B cell (primary cell): ENCODE data around the gene DIPK1A. TPM values are rescaled to one million over a fixed set of nuclear protein-coding genes. Genes with fewer than 3 reads are reported as not detected.

ENCODE experiments used
- ATAC-seq: fragments of 200-7000 bp; cut with Tn5 transposase; one replicate; pipeline ENCODE4 v1.10.0; 2021; ENCODE audit warnings: low read depth, mild to moderate bottlenecking, moderate number of reproducible peaks, moderate library complexity
- CTCF ChIA-PET: fragments of 350-600 bp; sonication (Branson Sonifier 250); formaldehyde crosslinking; loops from one replicate; lab custom pipeline; 2021; ENCODE audit warnings: antibody characterized with exemption, inconsistent platforms; lab: Charles Lee
- POLR2A ChIA-PET: fragments of 350-600 bp; sonication (Branson Sonifier 250); formaldehyde crosslinking; loops from one replicate; lab custom pipeline; 2021; ENCODE audit warnings: antibody characterized with exemption; lab: Charles Lee
- DNase-seq: peaks from one replicate; pipeline ENCODE4 v3.0.0; 2013
- H2AFZ ChIP-seq: 2 replicates; pipeline ENCODE4 v1.6.1; 2012; ENCODE audit warnings: mild to moderate bottlenecking, low read depth, low read length; ENCODE audit not compliant: insufficient read depth, poor library complexity, severe bottlenecking
- H3K27ac ChIP-seq, 2 donors: 1 replicate in 1 of 2; 2 replicates in 1 of 2; pipeline ENCODE4 v1.5.1; 2012 to 2013; ENCODE audit warnings: low read length in 2 of 2, mild to moderate bottlenecking in 2 of 2, moderate library complexity in 1 of 2
- H3K27me3 ChIP-seq, 4 experiments: fragments of 200-600 bp in 1 of 4; sonication (generic) in 1 of 4; replicated peaks in 1 of 4; 1 replicate in 2 of 4; 2 replicates in 2 of 4; pipeline versions ENCODE4 v1.6.1 to v1.7.0; 2013 to 2016; ENCODE audit warnings: low read length in 3 of 4, mild to moderate bottlenecking in 2 of 4, mixed read lengths in 1 of 4, moderate library complexity in 1 of 4; ENCODE audit not compliant: insufficient read depth in 4 of 4, control insufficient read depth in 3 of 4; ENCODE audit errors: control extremely low read depth in 1 of 4
- H3K36me3 ChIP-seq, 2 experiments: replicated peaks in 1 of 2; 1 replicate in 1 of 2; 2 replicates in 1 of 2; pipeline versions ENCODE4 v1.6.1 to v1.7.1; 2013; ENCODE audit warnings: low read length in 1 of 2; ENCODE audit not compliant: insufficient read depth in 2 of 2, control insufficient read depth in 1 of 2; ENCODE audit errors: control extremely low read depth in 1 of 2, extremely low read depth in 1 of 2
- H3K4me1 ChIP-seq, 2 donors: fragments of 200-600 bp in 1 of 2; sonication (generic) in 1 of 2; 1 replicate in 1 of 2; 2 replicates in 1 of 2; pipeline versions ENCODE4 v1.5.1 to v1.6.1; 2013 to 2017; ENCODE audit warnings: low read length in 2 of 2; ENCODE audit not compliant: control insufficient read depth in 2 of 2, insufficient read depth in 2 of 2
- H3K4me2 ChIP-seq: replicated peaks from 2 replicates; pipeline ENCODE3; 2012; ENCODE audit warnings: mild to moderate bottlenecking, low read depth, low read length; ENCODE audit not compliant: poor library complexity, severe bottlenecking
- H3K4me3 ChIP-seq, 5 experiments: fragments of 200-600 bp in 1 of 5; sonication (generic) in 1 of 5; 1 replicate in 3 of 5; 2 replicates in 2 of 5; pipeline versions ENCODE4 v1.5.1 to v1.7.0; 2011 to 2016; ENCODE audit warnings: low read length in 4 of 5, mild to moderate bottlenecking in 4 of 5, low read depth in 2 of 5, control low read depth in 1 of 5, moderate library complexity in 1 of 5; ENCODE audit not compliant: insufficient read depth in 1 of 5; ENCODE audit errors: control extremely low read depth in 1 of 5, extremely low read depth in 1 of 5
- H3K79me2 ChIP-seq: fragments of 200-600 bp; sonication (generic); one replicate; pipeline ENCODE4 v1.6.0; 2016; ENCODE audit warnings: low read length; ENCODE audit not compliant: control insufficient read depth, insufficient read depth
- H3K9ac ChIP-seq: fragments of 200-600 bp; sonication (generic); 2 replicates; pipeline ENCODE4 v1.6.1; 2017; ENCODE audit warnings: mild to moderate bottlenecking, low read length, moderate library complexity
- H3K9me3 ChIP-seq, 3 donors: one replicate each; pipeline versions ENCODE4 v1.6.1 to v1.7.1; 2013; ENCODE audit warnings: low read length in 2 of 3; ENCODE audit not compliant: control insufficient read depth in 2 of 3, insufficient read depth in 1 of 3; ENCODE audit errors: control extremely low read depth in 1 of 3
- H4K20me1 ChIP-seq: 2 replicates; pipeline ENCODE4 v1.6.0; 2012; ENCODE audit warnings: mild to moderate bottlenecking, low read length; ENCODE audit not compliant: insufficient read depth, control insufficient read depth, poor library complexity, severe bottlenecking
- H3K27ac Mint-ChIP-seq: one replicate; pipeline ENCODE4 v1.8.0; 2021; ENCODE audit warnings: mixed read lengths
- H3K27me3 Mint-ChIP-seq: one replicate; pipeline ENCODE4 v1.8.0; 2021; ENCODE audit warnings: mixed read lengths
- H3K4me1 Mint-ChIP-seq: one replicate; pipeline ENCODE4 v1.8.0; 2021; ENCODE audit warnings: mixed read lengths
- H3K4me3 Mint-ChIP-seq: one replicate; pipeline ENCODE4 v1.8.0; 2021; ENCODE audit warnings: mixed read lengths
- H3K9me3 Mint-ChIP-seq: one replicate; pipeline ENCODE4 v1.8.0; 2022; ENCODE audit warnings: mixed read lengths; ENCODE audit not compliant: insufficient read depth
- EZH2 ChIP-seq: IDR thresholded peaks from 2 replicates; pipeline ENCODE4 v1.6.1; 2012; ENCODE audit warnings: borderline replicate concordance, low read depth, mild to moderate bottlenecking, moderate library complexity, low read length; ENCODE audit not compliant: insufficient read depth, poor library complexity, severe bottlenecking
- WGBS: methylation state at CpG from one replicate; pipeline ENCODE4 v1.1.5; 2013; ENCODE audit warnings: missing lambda C conversion rate; ENCODE audit not compliant: insufficient coverage; 5-methylcytosine and 5-hydroxymethylcytosine counted together
- intact Hi-C: fragments of 100-400 bp; cut with micrococcal nuclease; formaldehyde crosslinking; loops from one replicate; pipeline ENCODE4 v1.10.0; 2022
- polyA plus RNA-seq: library from polyadenylated mRNA; depleted of rRNA; stranded (reverse); fragments of >200 nt; gene quantifications from 2 replicates; pipeline ENCODE4 v1.2.3, GENCODE V29; 2012
- total RNA-seq, 2 donors: library from RNA; stranded (reverse); fragments of 120-200 nt in 1 of 2; gene quantifications; 1 replicate in 1 of 2; 2 replicates in 1 of 2; pipeline versions ENCODE4 v1.2.3 to v1.2.4, GENCODE V29; 2013 to 2022
- TF ChIP-seq, protein P1 (sequence below): fragments of 200-600 bp; IDR thresholded peaks from one replicate; pipeline ENCODE4 v1.8.0; 2022; ENCODE audit warnings: antibody characterized with exemption, mild to moderate bottlenecking

The DIPK1A gene
- total and polyA plus RNA-seq, 2 donors (not counting 1 experiment from before 2014, with no cell fraction given): 10.7 to 22.7 TPM

DNA sequence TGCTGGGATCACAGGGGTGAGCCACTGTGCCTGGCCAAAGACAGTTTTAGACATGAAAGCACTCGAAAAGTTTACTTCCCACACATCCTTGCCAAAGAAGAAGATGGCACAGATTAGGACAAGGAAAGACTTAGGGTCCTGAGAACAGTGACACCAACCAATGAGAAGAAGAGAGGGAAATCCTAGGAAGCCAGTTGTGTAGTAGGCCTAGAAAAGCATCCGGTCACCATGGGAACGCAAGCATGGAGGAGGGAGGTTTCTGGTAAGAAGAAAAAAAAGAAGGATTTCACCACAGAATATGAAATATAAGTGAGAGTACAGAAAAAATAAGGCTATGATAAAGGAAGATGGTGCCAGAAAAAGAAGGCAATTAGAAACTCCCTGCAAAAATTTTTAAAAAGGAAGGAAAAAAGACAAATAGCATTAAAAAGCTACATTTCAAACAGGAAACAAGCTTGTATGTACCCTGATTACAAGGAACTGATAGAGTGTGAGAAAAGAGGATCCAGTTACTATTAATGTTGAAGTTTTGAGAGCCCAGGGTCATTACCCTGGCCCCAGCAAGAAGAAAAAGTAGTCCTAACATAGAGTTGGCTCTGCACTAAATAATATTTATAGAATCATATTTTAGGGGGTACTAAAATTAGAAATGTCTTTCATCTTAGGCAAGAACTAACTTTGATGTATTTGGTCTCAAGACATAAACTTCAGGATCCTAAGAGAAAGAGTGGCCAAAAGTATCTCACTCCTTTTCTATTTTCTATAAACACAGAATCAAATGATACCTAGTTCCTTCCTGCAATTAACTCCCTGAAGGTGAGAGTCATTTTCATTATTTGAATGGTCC is 16.1 kb downstream of the DIPK1A start:
- peak overlapping the region; percentile 49 for H3K9ac ChIP-seq
- Mint-ChIP-seq H3K27me3 (no peaks in the 10 kb centered on the region), H3K27ac (peak overlapping the region; percentile 82), H3K4me1 (peaks cover 66% of the 10 kb centered on the region), H3K4me3 (peak overlapping the region; percentile 71), H3K9me3 (no peaks in the 10 kb centered on the region)
- ChIA-PET CTCF (interaction anchor here (0.7 to 4.9 kb wide), 10 partner anchors 8 to 86 kb away, joined by 3 to 26 read pairs (median 5); partner anchors contain the start of gene DIPK1A), POLR2A (no interaction called here)
- peaks cover 95% of the 10 kb centered on the region for H3K79me2 ChIP-seq
- no peaks in the 10 kb centered on the region for H3K36me3 ChIP-seq
- peak overlapping the region; percentile 71 for H3K4me2 ChIP-seq
- intact Hi-C loops: loop anchor here (2.0 kb wide), 1 partner anchor 16 kb away; the partner anchor contains the start of gene DIPK1A
- DNase-seq (peak; percentile 51), ATAC-seq (peak; percentile 53)
- no peaks in the 10 kb centered on the region for H3K9me3 ChIP-seq
- peak overlapping the region in 2 of 5 experiments; percentile 5 to 50 for H3K4me3 ChIP-seq
- H3K27ac ChIP-seq: peak overlapping the region; percentile 73 to 85
- no peak for TF ChIP-seq EZH2
- TF ChIP-seq, protein P1, sequence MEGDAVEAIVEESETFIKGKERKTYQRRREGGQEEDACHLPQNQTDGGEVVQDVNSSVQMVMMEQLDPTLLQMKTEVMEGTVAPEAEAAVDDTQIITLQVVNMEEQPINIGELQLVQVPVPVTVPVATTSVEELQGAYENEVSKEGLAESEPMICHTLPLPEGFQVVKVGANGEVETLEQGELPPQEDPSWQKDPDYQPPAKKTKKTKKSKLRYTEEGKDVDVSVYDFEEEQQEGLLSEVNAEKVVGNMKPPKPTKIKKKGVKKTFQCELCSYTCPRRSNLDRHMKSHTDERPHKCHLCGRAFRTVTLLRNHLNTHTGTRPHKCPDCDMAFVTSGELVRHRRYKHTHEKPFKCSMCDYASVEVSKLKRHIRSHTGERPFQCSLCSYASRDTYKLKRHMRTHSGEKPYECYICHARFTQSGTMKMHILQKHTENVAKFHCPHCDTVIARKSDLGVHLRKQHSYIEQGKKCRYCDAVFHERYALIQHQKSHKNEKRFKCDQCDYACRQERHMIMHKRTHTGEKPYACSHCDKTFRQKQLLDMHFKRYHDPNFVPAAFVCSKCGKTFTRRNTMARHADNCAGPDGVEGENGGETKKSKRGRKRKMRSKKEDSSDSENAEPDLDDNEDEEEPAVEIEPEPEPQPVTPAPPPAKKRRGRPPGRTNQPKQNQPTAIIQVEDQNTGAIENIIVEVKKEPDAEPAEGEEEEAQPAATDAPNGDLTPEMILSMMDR: no peak
- no CpG with 5 or more reads among the region's 3 CpGs for WGBS
- peaks cover 68 to 72% of the 10 kb centered on the region in 2 donors for H3K4me1 ChIP-seq
- no peaks in the 10 kb centered on the region for H3K27me3 ChIP-seq
- H4K20me1 ChIP-seq: no peaks in the 10 kb centered on the region
- H2AFZ ChIP-seq: peak overlapping the region; percentile 31

DNA sequence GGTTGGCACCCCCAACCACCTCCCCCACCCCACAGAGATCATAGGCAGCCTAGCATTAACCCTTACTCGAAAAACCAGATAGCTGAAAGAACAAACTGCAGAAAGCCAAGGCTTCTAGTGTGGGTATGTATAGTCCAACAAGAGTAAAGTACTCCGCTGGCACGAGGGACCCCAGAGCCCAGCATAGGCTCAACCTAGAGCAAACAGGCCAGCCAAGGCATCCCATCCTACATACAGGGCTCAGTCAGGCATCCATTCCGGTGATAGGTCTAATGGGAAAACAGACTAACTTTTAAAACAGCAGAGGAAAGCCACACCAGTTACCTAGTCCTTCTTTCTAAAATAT is 17.8 kb downstream of the DIPK1A start:
- no peak for ATAC-seq
- peaks cover 79% of the 10 kb centered on the region for H3K4me1 Mint-ChIP-seq
- TF ChIP-seq EZH2: no peak
- TF ChIP-seq, protein P1: no peak
- H3K4me3 Mint-ChIP-seq: peak overlapping the region; percentile 34
- Histone ChIP-seq H3K4me2 (peak overlapping the region; percentile 71), H3K27me3 (no peaks in the 10 kb centered on the region), H2AFZ (peak overlapping the region; percentile 2), H3K9ac (no peak overlapping the region), H3K27ac (peak overlapping the region; percentile 49 to 85), H3K79me2 (peaks cover 99% of the 10 kb centered on the region), H3K9me3 (no peaks in the 10 kb centered on the region), H3K4me3 (no peak overlapping the region), H3K4me1 (peaks cover 65 to 75% of the 10 kb centered on the region in 2 donors), H3K36me3 (no peaks in the 10 kb centered on the region), H4K20me1 (no peaks in the 10 kb centered on the region)
- intact Hi-C loops: no loop called here
- peak overlapping the region; percentile 67 for H3K27ac Mint-ChIP-seq
- H3K27me3 Mint-ChIP-seq: no peaks in the 10 kb centered on the region
- no CpG with 5 or more reads among the region's 4 CpGs for WGBS
- DNase-seq: no peak
- ChIA-PET CTCF (interaction anchor here (1.1 to 4.9 kb wide), 7 partner anchors 14 to 84 kb away, joined by 3 to 26 read pairs (median 7); partner anchors contain the start of gene DIPK1A), POLR2A (no interaction called here)
- H3K9me3 Mint-ChIP-seq: no peaks in the 10 kb centered on the region
